A549 (cell line): ENCODE results near the gene HBE1.
"Not testable (repeated sequence)": the region's sequence is repeated elsewhere in the genome, so short reads cannot be mapped to it uniquely, and the experiment has no call there.

Experiments used
- BHLHE40 ChIP-seq: IDR thresholded peaks from 2 replicates; pipeline ENCODE4 v1.6.1; 2012; ENCODE audit warnings: low read depth, low read length, inconsistent platforms
- ELK1 ChIP-seq: fragments of 150-350 bp; IDR thresholded peaks from 2 replicates; pipeline ENCODE4 v1.6.1; 2014; ENCODE audit warnings: low read depth, mild to moderate bottlenecking, low read length
- EP300 ChIP-seq, 2 experiments: fragments of >200 bp; sonication (Bioruptor Twin); formaldehyde crosslinking; IDR thresholded peaks; 2 replicates in 1 of 2; 3 replicates in 1 of 2; pipeline ENCODE4 v1.6.1; 2016 to 2017
- HDAC2 ChIP-seq: fragments of 200-600 bp; sonication (generic); IDR thresholded peaks from 2 replicates; pipeline ENCODE4 v1.6.1; 2016
- JUN ChIP-seq, 2 experiments: fragments of >200 bp; sonication (Bioruptor Twin); formaldehyde crosslinking; IDR thresholded peaks; 2 replicates in 1 of 2; 3 replicates in 1 of 2; pipeline ENCODE4 v1.6.1; 2016 to 2017
- PHF8 ChIP-seq: fragments of 200-600 bp; sonication (generic); IDR thresholded peaks from 2 replicates; pipeline ENCODE4 v1.6.1; 2016; ENCODE audit warnings: low read depth, mild to moderate bottlenecking, antibody characterized with exemption, moderate library complexity, borderline replicate concordance
- POLR2A ChIP-seq: IDR thresholded peaks from 2 replicates; pipeline ENCODE4 v1.6.1; 2012; ENCODE audit warnings: mild to moderate bottlenecking, low read length
- POLR2AphosphoS2 ChIP-seq: conservative IDR thresholded peaks from 2 replicates; pipeline ENCODE4 v1.6.1; 2012; ENCODE audit warnings: low read length, improper control_type of control experiment, inconsistent platforms
- RFX5 ChIP-seq: fragments of 450-650 bp; IDR thresholded peaks from 2 replicates; pipeline ENCODE4 v1.7.1; 2014; ENCODE audit warnings: antibody characterized with exemption, mild to moderate bottlenecking, moderate library complexity
- SMC3 ChIP-seq: fragments of >200 bp; sonication (Bioruptor Twin); formaldehyde crosslinking; IDR thresholded peaks from 3 replicates; pipeline ENCODE4 v1.6.1; 2018; ENCODE audit warnings: inconsistent platforms
- ZNF302 ChIP-seq: fragments of 250-450 bp; sonication (Bioruptor Pico); IDR thresholded peaks from 2 replicates; pipeline ENCODE4 v1.9.0; 2021; ENCODE audit warnings: inconsistent platforms, mild to moderate bottlenecking, moderate library complexity
- TF ChIP-seq, protein P1 (sequence below): fragments of >200 bp; sonication (Bioruptor Twin); formaldehyde crosslinking; IDR thresholded peaks from 3 replicates; pipeline ENCODE4 v1.5.1; 2016
- TF ChIP-seq, protein P2 (sequence below): fragments of 200-600 bp; sonication (generic); IDR thresholded peaks from 2 replicates; pipeline ENCODE4 v1.6.1; 2016; ENCODE audit warnings: antibody characterized with exemption, mild to moderate bottlenecking, moderate library complexity

GRCh38 chr11:5249807-5250396 lies 19.8 kb downstream of the HBE1 start, which contains the start of gene HBG1:
- TF ChIP-seq POLR2A; EP300 (IDR thresholded peaks at IDR 0.05); JUN (IDR thresholded peaks at IDR 0.05); ELK1; BHLHE40; PHF8; POLR2AphosphoS2; HDAC2; SMC3; ZNF302 (CRISPR knock-in tag); RFX5: not testable (repeated sequence)
- TF ChIP-seq, protein P1, sequence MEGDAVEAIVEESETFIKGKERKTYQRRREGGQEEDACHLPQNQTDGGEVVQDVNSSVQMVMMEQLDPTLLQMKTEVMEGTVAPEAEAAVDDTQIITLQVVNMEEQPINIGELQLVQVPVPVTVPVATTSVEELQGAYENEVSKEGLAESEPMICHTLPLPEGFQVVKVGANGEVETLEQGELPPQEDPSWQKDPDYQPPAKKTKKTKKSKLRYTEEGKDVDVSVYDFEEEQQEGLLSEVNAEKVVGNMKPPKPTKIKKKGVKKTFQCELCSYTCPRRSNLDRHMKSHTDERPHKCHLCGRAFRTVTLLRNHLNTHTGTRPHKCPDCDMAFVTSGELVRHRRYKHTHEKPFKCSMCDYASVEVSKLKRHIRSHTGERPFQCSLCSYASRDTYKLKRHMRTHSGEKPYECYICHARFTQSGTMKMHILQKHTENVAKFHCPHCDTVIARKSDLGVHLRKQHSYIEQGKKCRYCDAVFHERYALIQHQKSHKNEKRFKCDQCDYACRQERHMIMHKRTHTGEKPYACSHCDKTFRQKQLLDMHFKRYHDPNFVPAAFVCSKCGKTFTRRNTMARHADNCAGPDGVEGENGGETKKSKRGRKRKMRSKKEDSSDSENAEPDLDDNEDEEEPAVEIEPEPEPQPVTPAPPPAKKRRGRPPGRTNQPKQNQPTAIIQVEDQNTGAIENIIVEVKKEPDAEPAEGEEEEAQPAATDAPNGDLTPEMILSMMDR, result not testable (repeated sequence)
- TF ChIP-seq, protein P2, sequence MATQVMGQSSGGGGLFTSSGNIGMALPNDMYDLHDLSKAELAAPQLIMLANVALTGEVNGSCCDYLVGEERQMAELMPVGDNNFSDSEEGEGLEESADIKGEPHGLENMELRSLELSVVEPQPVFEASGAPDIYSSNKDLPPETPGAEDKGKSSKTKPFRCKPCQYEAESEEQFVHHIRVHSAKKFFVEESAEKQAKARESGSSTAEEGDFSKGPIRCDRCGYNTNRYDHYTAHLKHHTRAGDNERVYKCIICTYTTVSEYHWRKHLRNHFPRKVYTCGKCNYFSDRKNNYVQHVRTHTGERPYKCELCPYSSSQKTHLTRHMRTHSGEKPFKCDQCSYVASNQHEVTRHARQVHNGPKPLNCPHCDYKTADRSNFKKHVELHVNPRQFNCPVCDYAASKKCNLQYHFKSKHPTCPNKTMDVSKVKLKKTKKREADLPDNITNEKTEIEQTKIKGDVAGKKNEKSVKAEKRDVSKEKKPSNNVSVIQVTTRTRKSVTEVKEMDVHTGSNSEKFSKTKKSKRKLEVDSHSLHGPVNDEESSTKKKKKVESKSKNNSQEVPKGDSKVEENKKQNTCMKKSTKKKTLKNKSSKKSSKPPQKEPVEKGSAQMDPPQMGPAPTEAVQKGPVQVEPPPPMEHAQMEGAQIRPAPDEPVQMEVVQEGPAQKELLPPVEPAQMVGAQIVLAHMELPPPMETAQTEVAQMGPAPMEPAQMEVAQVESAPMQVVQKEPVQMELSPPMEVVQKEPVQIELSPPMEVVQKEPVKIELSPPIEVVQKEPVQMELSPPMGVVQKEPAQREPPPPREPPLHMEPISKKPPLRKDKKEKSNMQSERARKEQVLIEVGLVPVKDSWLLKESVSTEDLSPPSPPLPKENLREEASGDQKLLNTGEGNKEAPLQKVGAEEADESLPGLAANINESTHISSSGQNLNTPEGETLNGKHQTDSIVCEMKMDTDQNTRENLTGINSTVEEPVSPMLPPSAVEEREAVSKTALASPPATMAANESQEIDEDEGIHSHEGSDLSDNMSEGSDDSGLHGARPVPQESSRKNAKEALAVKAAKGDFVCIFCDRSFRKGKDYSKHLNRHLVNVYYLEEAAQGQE, result not testable (repeated sequence)
